Right kidney (tissue), 1 donor: ENCODE measurements around the gene LACTB.

Experiments used
- DNase-seq: peaks from one replicate; pipeline ENCODE4 v3.0.0-alpha.2; 2016

LACTB gene

DNA sequence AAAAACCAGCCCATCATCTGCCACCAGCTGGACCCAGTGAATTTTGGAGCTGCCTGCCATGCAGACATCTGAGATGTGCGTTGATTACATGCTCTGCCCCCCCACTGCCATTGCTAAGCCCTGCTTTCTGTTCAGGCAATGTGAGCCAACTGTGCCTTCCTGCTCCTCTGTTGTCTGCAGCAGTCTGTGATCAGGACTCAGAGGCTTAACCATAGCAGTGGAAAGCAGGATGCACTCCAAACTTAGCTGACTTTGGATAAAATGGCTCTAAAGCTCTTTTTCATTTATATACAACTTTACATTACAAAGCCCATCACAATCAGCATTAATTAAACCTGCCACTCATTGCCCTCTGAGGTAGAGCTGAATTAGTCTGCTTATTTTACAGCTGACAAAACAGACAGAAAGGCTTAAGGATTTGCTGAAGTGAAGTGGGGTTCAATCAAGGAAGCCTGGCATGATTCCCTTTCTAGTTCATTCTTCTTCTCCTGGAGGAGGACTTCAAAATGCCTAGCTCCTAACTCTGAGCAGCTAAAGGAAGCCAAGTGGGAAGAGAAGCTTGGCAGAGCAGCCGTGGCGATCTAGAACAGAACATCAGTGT lies 51.3 kb downstream of the LACTB start:
- DNase-seq, result no peak

- DNase-seq, result no peak
These were observed 54.6 kb downstream of the LACTB start for GRCh38 chr15:63176302-63176701.

- DNase-seq, result no peak
These were observed 56.4 kb downstream of the LACTB start for GRCh38 chr15:63178034-63178433.

GRCh38 chr15:63180746-63181145 lies 59.1 kb downstream of the LACTB start:
- DNase-seq, result no peak

DNA sequence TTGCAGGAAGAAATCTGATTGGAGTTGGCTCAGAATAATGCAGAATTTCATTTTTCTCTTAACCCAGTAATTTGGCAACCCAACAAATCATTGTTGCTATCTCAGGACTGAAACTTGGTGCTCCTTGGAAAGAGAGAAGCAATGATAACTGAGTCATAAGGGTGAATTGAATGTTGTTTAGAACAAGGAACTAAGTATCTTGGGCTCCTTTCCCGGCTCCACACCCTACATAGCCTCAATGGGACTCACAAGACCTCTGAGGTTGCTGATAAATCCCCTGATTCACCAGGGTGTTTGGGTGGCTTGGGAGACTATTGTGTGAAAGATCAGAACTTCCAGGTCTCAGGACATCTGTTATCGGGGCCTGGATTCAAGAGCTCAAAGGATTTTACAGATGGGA lies 60.0 kb downstream of the LACTB start:
- no peak for DNase-seq

DNA sequence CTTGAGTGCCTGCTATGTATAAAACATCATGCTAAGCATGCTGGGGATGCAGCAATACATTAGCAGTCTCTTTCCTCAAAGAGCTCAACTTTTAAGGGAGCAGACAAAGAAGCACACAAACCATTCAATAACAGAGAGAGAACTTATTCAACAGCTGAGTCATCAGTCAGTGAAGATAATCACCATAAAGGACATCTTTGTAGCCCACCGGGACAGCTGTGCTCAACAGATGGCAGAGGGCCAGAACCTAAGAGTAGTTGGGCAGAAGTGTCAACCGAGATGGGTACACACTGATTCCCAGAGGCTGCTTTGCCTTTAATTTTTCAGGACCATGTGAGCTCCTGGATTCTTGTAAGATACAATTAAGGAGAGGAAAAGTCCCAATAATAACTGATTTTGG lies 63.5 kb downstream of the LACTB start:
- no peak for DNase-seq

- DNase-seq, result no peak
These were observed 64.4 kb downstream of the LACTB start for GRCh38 chr15:63186065-63186464.

- DNase-seq, result no peak
These were observed 66.0 kb downstream of the LACTB start for GRCh38 chr15:63187589-63188226.

GRCh38 chr15:63188247-63188925 lies 66.7 kb downstream of the LACTB start:
- DNase-seq, result no peak

- DNase-seq, result peak; percentile 91
These were observed 67.5 kb downstream of the LACTB start, which contains the start of gene RAB8B for GRCh38 chr15:63188926-63189871. Gene RAB8B (plus strand): TSS chr15:63189606. CDS start chr15:63189625, 19 bp downstream.

DNA sequence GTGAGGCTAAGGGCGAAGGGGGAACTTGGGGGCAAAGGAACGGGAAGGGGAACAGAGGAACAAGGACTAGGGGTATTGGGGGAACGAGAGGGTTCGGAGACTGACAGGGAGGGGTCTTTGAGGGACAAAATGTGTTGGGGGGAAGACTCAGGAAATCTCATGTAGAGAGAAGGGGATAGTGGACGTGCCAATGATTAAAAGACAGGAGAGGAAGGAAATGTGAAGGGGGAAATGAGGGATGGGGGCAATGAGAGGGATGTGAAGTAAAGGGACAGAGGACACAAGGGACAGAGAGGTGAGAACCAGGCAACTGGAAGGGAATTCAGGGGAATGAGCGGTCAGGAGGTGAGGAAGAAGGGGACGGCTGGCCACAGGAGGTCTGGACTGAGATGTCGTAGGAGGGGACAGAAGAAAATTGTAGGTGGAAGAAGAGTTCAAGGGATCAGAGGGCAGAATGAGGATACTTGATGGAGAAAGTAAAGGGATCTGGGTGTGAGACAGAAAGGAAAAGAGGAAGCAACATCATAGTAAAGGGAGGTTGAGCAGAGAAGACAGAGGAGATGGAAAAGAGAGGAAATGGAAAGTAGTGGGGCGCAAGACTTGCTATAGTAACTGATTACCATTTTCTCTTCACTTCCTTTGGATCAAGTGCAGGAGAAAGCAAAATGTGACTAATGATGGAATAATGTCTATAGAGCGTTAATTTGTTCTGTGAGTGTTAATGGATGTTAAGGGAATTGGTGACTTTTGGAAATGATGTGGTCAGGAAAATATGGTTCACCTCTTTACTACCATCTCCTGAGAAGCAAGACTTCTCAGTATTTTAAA lies 68.5 kb downstream of the LACTB start:
- peak; percentile 39 for DNase-seq

- no peak for DNase-seq
These were observed 69.3 kb downstream of the LACTB start for GRCh38 chr15:63190769-63191649.
